Endothelial cell of umbilical vein (primary cell): Measurements from ENCODE around the gene CXCL14. TPM values are rescaled to one million over a fixed set of nuclear protein-coding genes. Genes with fewer than 3 reads are reported as not detected.

Experiments used
- BruUV-seq: library from RNA; stranded (reverse); fragments of 400-500 nt; replicated peaks from 2 replicates; lab custom pipeline; 2021; lab: Mats Ljungman, UMichigan
- CTCF ChIA-PET: fragments of 300-600, 350-600 bp; sonication (Branson Sonifier 250); formaldehyde crosslinking; loops from one replicate; lab custom pipeline; 2021; ENCODE audit warnings: antibody characterized with exemption, inconsistent platforms; lab: Charles Lee
- POLR2A ChIA-PET: fragments of 300-600, 350-600 bp; sonication (Branson Sonifier 250); formaldehyde crosslinking; loops from one replicate; lab custom pipeline; 2021; ENCODE audit warnings: antibody characterized with exemption, inconsistent platforms; lab: Charles Lee
- DNase-seq: peaks from one replicate; pipeline ENCODE4 v3.0.0-alpha.2; 2011; ENCODE audit warnings: low read depth, low spot score
- FAIRE-seq: peaks from 2 replicates; lab custom pipeline; 2011; peaks lifted over from hg19 to GRCh38; lab: Jason Lieb, UNC
- H2AFZ ChIP-seq: 2 replicates; pipeline ENCODE4 v1.6.0; 2012; ENCODE audit warnings: low read depth, low read length, control low read depth, inconsistent platforms
- H3K27ac ChIP-seq: 2 replicates; pipeline ENCODE4 v1.5.1; 2011; ENCODE audit warnings: low read depth, mild to moderate bottlenecking, control low read depth, low read length, moderate library complexity; ENCODE audit not compliant: insufficient read depth
- H3K27me3 ChIP-seq, 2 experiments: 2 replicates each; pipeline versions ENCODE4 v1.6.0 to v1.6.1; 2011; ENCODE audit warnings: low read length in 2 of 2, mixed read lengths in 1 of 2; ENCODE audit not compliant: control insufficient read depth in 2 of 2, insufficient read depth in 2 of 2
- H3K36me3 ChIP-seq, 2 experiments: 2 replicates in 1 of 2; 3 replicates in 1 of 2; pipeline ENCODE4 v1.5.1; 2011; ENCODE audit warnings: low read length in 2 of 2, mild to moderate bottlenecking in 1 of 2, moderate library complexity in 1 of 2; ENCODE audit not compliant: control insufficient read depth in 2 of 2, insufficient read depth in 2 of 2; ENCODE audit errors: extremely low read depth in 1 of 2
- H3K4me1 ChIP-seq: 3 replicates; pipeline ENCODE4 v1.5.1; 2011; ENCODE audit warnings: mild to moderate bottlenecking, low read length; ENCODE audit not compliant: control insufficient read depth, insufficient read depth; ENCODE audit errors: extremely low read depth
- H3K4me2 ChIP-seq: 2 replicates; pipeline ENCODE4 v1.6.1; 2011; ENCODE audit warnings: low read length, control low read depth, mixed read lengths; ENCODE audit not compliant: insufficient read depth
- H3K4me3 ChIP-seq, 3 experiments: fragments of 200-600 bp in 1 of 3; sonication (generic), shearing (Covaris generic) in 1 of 3; replicated peaks in 1 of 3; 2 replicates each; pipeline ENCODE4 v1.5.1; 2011 to 2016; ENCODE audit warnings: control low read depth in 3 of 3, low read length in 3 of 3, mild to moderate bottlenecking in 2 of 3, inconsistent platforms in 1 of 3, low read depth in 1 of 3, moderate library complexity in 1 of 3; ENCODE audit not compliant: insufficient read depth in 1 of 3
- H3K79me2 ChIP-seq: 2 replicates; pipeline ENCODE4 v1.6.0; 2012; ENCODE audit warnings: low read length, inconsistent platforms; ENCODE audit not compliant: control insufficient read depth, insufficient read depth
- H3K9ac ChIP-seq: replicated peaks from 2 replicates; pipeline ENCODE3; 2011; ENCODE audit warnings: low read length, control low read depth; ENCODE audit not compliant: insufficient read depth; ENCODE audit errors: extremely low read depth
- H3K9me1 ChIP-seq: replicated peaks from 3 replicates; pipeline ENCODE4 v1.6.0; 2011; ENCODE audit warnings: mild to moderate bottlenecking, low read length; ENCODE audit not compliant: control insufficient read depth, insufficient read depth; ENCODE audit errors: extremely low read depth
- H3K9me3 ChIP-seq: replicated peaks from 2 replicates; pipeline ENCODE4 v1.5.1; 2012; ENCODE audit warnings: low read length, inconsistent platforms; ENCODE audit not compliant: control insufficient read depth, insufficient read depth
- H4K20me1 ChIP-seq: replicated peaks from 2 replicates; pipeline ENCODE3; 2011; ENCODE audit warnings: mild to moderate bottlenecking, low read length; ENCODE audit not compliant: control insufficient read depth, insufficient read depth; ENCODE audit errors: extremely low read depth
- CTCF ChIP-seq, 2 donors: IDR thresholded peaks; 1 replicate in 1 of 2; 2 replicates in 1 of 2; pipeline ENCODE4 v1.5.1; 2011; ENCODE audit warnings: low read length in 2 of 2, mild to moderate bottlenecking in 2 of 2, moderate library complexity in 2 of 2, control low read depth in 1 of 2, inconsistent platforms in 1 of 2, low read depth in 1 of 2; ENCODE audit not compliant: insufficient read depth in 1 of 2; ENCODE audit errors: extremely low read depth in 1 of 2
- EZH2 ChIP-seq: IDR thresholded peaks from 2 replicates; pipeline ENCODE4 v1.6.1; 2012; ENCODE audit warnings: borderline replicate concordance, low read depth, mild to moderate bottlenecking, moderate library complexity, low read length, inconsistent platforms; ENCODE audit not compliant: severe bottlenecking
- FOS ChIP-seq: IDR thresholded peaks from 2 replicates; pipeline ENCODE4 v1.6.1; 2011; ENCODE audit warnings: mild to moderate bottlenecking, low read length, moderate library complexity, borderline replicate concordance; ENCODE audit not compliant: insufficient read depth
- GATA2 ChIP-seq: IDR thresholded peaks from 2 replicates; pipeline ENCODE4 v1.7.0; 2011; ENCODE audit warnings: low read depth, mild to moderate bottlenecking, moderate library complexity, mixed read lengths, low read length; ENCODE audit not compliant: insufficient read length, insufficient read depth
- JUN ChIP-seq: IDR thresholded peaks from 2 replicates; pipeline ENCODE4 v1.6.1; 2011; ENCODE audit warnings: borderline replicate concordance, low read depth; ENCODE audit not compliant: insufficient read length, insufficient read depth
- MAX ChIP-seq: IDR thresholded peaks from 2 replicates; pipeline ENCODE4 v1.6.1; 2011; ENCODE audit not compliant: insufficient read depth, insufficient read length
- MYC ChIP-seq: IDR thresholded peaks from one replicate; pipeline ENCODE4 v1.6.1; 2011; ENCODE audit warnings: mild to moderate bottlenecking, low read depth, low read length
- POLR2A ChIP-seq: IDR thresholded peaks from 2 replicates; pipeline ENCODE4 v1.6.1; 2012; ENCODE audit warnings: low read depth, mild to moderate bottlenecking, control low read depth, low read length
- POLR2AphosphoS5 ChIP-seq: IDR thresholded peaks from 2 replicates; pipeline ENCODE4 v1.6.1; 2012; ENCODE audit warnings: low read depth, mild to moderate bottlenecking, control low read depth, low read length, moderate library complexity; ENCODE audit not compliant: insufficient read depth
- dilution Hi-C: fragments of 300-500 bp; cut with MboI; formaldehyde crosslinking; loops from one replicate; pipeline ENCODE4 v1.15.0; 2019; ENCODE audit warnings: low sequenced_read_pairs; ENCODE audit not compliant: extremely low pct_ligation_motif_present
- intact Hi-C: fragments of 100-400 bp; cut with micrococcal nuclease; formaldehyde crosslinking; loops from one replicate; pipeline ENCODE4 v1.10.0; 2022
- polyA plus RNA-seq, 4 experiments: library from polyadenylated mRNA; depleted of rRNA in 3 of 4; stranded (reverse) in 3 of 4; unstranded in 1 of 4; fragments of >200 nt; gene quantifications; 2 replicates each; pipeline versions ENCODE4 v1.2.1 to v1.2.3, GENCODE V29; 2011 to 2012; ENCODE audit warnings: missing spikeins in 1 of 4
- total RNA-seq: library from RNA; stranded (reverse); gene quantifications from 2 replicates; pipeline ENCODE4 v1.2.3, GENCODE V29; 2021

Gene CXCL14
- total and polyA plus RNA-seq, 2 donors (not counting 3 experiments of a cell fraction or from before 2014, with no cell fraction given), result not detected

GRCh38 chr5:135557076-135557838 is 21.5 kb downstream of the CXCL14 start:
- H4K20me1 ChIP-seq, result no peaks in the 10 kb centered on the region
- H3K4me2 ChIP-seq, result no peak overlapping the region
- peaks cover 4 to 19% of the 10 kb centered on the region in 2 experiments for H3K27me3 ChIP-seq
- no peaks in the 10 kb centered on the region for H3K9me1 ChIP-seq
- no peak overlapping the region for H2AFZ ChIP-seq
- intact Hi-C loops (no loop called here), dilution Hi-C loops (loop anchor here (25.0 kb wide), 1 partner anchor 95 kb away; the partner anchor contains the start of gene TIFAB)
- CTCF ChIA-PET, result interaction anchor here (1.6 to 14.5 kb wide), 2 partner anchors 9 to 93 kb away, joined by 5 to 661 read pairs; no protein-coding TSS in a partner anchor
- no peaks in the 10 kb centered on the region for H3K4me1 ChIP-seq
- no peak overlapping the region for H3K27ac ChIP-seq
- POLR2A ChIA-PET, result no interaction called here
- no peak for DNase-seq
- TF ChIP-seq GATA2 (no peak), POLR2AphosphoS5 (no peak), POLR2A (no peak), MYC (no peak), MAX (no peak), CTCF (IDR thresholded peaks at IDR 0.05; ENCODE audit: extremely low read depth in 1 of 2, insufficient read depth in 1 of 2, low read depth in 1 of 2, low read length in 2 of 2) (no peak), JUN (no peak), FOS (no peak), EZH2 (no peak)
- BruUV-seq, result no TSS peak
- H3K36me3 ChIP-seq, result no peaks in the 10 kb centered on the region
- FAIRE-seq, result no peak
- H3K9ac ChIP-seq, result no peak overlapping the region
- no peak overlapping the region for H3K4me3 ChIP-seq
- H3K79me2 ChIP-seq, result no peaks in the 10 kb centered on the region
- H3K9me3 ChIP-seq, result no peaks in the 10 kb centered on the region
